IPS DF 4.7 (cell line): Measurements from ENCODE around the gene BTBD9.

Source experiments
- DNase-seq: peaks from one replicate; pipeline ENCODE4 v3.0.0-alpha.2; 2013; ENCODE audit warnings: low spot score; ENCODE audit errors: extremely low read depth

BTBD9 gene

DNA sequence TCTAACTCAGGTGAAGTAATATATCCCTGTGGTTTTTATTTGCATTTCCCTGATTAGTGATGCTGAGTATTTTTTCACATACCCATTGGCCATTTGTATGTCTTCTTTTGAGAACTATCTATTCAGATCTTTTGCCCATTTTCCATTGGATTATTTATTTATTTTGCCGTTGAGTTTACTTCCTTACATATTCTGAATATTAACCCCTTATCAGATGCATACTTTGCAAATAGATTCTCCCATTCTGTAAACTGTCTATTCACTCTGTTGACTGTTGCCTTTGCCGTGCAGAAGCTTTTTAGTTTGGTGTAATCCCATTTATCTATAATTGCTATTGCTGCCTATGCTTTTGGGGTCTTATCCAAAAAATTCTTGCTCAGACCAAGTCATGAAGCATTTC is 336.9 kb downstream of the BTBD9 start:
- DNase-seq: no peak

GRCh38 chr6:38302081-38302480 is 337.6 kb downstream of the BTBD9 start:
- no peak for DNase-seq

DNA sequence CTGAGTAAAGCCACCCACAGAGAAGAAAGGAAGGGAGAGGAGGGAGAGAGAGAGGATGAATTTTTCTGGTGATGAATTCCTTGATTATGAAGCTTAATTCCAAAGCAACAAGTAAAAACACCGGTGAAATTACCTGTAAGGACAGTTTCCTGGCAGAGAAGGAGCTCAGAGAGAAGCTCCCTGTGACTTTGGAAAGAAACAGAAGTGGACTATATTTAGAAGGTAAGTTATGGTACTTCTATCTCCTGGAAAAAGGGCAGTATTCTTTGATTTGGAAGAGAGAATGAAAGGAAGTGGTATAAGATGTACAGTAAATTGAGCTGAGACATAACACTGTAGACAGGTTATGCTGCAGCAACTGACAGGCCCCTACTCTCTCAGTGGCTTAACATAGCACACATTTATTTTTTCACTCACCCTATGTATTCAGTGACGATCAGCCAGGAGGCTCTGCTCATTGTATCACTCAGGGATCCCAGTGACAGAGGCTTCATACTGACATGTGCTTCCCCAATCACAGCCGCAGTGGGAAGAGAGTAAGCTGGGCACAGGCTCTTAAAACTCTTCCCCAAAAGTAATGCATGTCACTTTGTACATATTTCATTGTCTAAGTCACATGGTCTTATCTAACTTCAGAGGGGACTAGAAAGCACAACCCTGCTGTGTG is 349.5 kb downstream of the BTBD9 start:
- DNase-seq: no peak

GRCh38 chr6:38287487-38287886 is 352.2 kb downstream of the BTBD9 start:
- DNase-seq: no peak

- no peak for DNase-seq
Measured at GRCh38 chr6:38284802-38285394, 354.8 kb downstream of the BTBD9 start.

DNA sequence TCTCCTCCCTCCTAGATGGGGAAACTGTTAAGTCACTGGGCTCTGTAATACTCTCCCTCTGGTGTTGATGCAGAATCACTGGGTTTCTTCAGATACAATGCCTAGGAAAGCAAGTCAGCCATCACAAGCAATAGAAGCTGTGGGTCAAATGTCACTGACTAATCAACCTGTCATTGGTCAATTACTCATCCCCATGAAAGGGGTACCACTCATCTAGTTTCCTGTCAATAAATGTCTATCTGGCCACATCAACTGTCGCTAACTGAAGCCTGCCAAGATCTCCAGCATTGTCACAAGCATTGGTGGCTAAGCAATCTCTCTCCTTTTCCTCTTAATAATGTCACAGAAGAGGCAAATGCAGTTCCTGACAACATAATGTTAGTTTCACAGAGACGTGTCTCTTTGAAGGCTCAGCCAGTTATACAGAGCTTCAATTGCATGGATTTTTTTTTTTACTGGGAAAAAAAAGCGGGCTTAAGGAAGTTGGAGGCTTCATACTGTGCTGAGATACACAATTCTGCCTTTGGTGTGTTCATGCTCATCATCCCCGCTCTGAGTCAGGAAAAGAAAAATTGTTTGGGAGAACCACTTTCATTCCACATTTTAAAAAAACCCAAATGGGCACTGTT is 355.9 kb downstream of the BTBD9 start:
- DNase-seq: no peak

- DNase-seq: no peak
Measured at GRCh38 chr6:38282911-38283310, 356.8 kb downstream of the BTBD9 start.

DNA sequence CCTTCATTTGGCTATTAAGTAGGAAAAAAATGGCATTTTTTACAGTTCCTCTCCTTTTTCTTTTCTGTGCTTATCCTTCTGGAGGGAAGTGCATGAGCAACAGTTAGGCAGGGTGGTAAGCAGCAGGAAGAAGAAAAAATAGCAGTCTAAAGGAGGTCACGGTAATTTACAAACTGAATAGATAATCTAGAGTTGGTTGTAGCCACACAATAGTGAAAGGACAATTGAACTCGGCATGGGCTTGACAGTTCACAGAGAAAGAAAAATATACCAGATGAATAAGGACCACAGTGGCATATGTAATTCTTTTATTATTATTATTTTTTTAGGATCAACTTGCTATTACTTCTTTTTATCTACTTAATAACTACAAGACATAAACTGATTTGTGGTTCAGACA is 358.6 kb downstream of the BTBD9 start:
- DNase-seq: no peak

DNA sequence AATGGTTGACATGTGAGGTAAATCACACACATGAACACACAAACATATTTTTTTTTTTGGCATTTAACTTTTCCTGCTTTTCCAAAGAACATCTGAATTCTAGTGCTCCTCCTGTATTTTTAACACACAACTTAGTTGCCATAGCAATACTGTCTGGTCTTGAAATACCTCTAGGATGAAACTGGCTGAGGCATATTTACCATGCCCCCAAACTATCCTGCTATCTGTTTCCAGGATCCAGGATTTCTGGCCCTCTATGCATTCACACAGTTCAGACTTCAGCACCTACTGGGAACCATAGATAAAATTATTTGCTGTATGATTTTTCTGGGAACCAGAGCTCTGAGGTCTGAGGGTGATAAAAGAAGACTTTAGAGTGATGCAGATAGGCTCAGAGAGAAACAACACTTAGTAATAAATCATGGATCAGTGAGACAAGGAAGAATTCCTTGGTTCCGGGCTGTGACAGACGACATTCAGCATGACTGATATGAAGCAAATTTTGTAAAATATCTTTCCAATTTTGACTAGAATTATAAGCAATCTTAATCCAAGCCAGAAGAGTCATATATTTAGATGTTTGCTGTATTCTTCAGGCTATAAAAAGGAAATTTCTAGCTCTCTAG is 359.7 kb downstream of the BTBD9 start:
- no peak for DNase-seq

DNA sequence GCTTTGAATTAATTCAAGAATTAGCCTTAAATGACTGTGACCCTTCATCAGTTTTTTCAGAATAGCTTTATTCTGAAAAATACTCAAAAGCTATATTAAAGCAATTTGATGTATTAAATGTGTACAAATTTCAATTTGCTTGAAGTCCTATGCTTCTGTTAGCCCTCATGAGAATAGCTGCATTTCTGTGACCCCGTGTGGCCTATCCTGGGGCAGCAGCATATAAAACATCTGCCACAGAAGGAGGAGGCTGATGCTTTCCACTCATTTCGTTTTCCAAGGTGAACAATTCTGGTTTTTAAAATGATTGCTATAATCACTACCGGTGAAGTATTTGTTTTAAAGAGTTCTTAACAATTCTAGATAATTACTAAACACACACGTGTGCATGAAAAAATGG is 360.3 kb downstream of the BTBD9 start:
- no peak for DNase-seq

- no peak for DNase-seq
Measured at GRCh38 chr6:38273325-38273724, 366.4 kb downstream of the BTBD9 start.

DNA sequence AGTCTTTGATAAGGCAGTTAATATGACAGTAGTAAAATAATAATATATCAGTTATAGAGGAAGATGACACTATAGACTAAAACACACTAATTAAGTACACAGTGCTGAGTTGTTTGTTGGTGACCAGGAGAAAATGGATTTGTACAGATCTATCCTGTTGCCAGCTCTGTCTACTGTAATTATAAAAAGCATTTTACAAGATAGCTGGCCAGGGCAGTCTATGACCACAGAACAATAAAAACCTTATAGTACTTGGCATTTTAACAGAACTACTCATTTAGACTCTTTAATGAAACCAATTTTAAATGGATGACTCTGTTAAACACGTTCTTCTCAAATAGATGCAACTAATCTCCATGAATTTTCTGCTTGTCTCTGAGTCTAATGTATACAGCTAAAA is 367.5 kb downstream of the BTBD9 start:
- DNase-seq: no peak

DNA sequence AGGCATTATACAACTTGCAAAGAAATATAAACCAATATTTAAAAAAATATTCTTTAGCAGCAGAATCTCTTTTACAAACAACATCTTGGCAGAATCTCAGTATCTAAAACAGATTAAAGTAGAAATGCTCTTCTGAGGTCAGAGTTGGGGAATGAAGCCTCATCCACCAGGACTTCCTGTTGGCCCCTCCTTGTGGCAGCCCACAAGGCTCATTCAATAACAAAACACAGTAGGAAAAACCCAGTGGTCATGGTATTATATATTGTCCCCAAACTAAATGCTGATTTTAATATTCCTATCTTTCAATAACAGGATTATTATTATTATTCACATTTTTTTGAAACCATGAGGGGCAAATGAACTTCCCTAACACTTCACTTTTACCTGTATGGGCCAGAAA is 368.6 kb downstream of the BTBD9 start:
- DNase-seq: no peak

GRCh38 chr6:38270367-38270766 is 369.4 kb downstream of the BTBD9 start:
- DNase-seq: no peak

DNA sequence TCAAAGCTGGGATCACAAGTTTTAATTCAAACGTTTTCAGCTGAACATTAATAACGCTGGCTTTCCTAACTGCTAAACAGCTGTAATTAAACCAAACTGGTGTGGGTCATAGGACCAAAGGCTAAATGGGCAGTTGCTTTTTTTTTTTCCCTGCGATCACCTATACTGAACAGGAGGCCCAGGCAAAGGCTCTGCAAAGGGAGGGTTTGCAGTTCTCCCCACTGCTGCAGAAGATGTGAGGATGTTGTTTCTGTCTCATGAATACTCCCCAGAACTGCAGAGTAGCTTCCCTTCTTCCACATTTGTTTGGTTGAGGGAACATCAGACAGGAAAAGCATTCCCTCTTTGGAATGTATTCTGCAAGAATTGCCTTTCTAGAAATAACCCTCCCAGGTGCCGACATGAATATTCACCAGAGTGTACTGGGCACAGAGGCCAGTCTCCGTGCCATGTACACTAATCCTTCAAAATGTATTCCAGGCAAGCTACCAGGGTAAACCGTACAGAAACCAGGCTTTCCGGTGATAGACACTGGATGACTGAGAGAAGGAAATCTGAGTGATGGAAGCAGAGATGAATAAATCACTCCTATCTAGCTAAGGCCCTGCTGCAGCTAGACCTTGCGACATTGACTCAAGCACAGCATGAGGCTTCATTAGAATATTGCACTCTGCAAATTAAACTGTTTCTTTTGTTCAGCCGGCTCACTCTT is 370.1 kb downstream of the BTBD9 start:
- no peak for DNase-seq

DNA sequence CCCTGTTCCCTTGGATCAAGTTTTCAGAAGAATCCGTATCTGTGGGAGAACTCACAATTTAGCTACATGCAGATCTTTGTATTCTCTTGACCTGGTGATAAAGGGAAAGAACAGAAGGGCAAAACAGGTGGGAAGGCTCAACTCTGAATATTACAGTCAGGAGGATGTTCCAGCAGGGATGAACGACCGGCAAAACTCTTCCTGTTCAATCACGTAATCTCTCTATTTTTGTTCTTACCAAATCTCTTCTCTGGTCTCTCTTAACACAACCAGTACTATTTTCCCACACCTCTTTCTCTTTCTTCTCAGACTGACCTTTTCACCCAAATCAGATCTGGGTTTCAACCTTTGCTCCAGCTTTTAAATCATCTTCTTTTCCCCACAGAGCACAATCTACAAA is 371.4 kb downstream of the BTBD9 start:
- no peak for DNase-seq

DNA sequence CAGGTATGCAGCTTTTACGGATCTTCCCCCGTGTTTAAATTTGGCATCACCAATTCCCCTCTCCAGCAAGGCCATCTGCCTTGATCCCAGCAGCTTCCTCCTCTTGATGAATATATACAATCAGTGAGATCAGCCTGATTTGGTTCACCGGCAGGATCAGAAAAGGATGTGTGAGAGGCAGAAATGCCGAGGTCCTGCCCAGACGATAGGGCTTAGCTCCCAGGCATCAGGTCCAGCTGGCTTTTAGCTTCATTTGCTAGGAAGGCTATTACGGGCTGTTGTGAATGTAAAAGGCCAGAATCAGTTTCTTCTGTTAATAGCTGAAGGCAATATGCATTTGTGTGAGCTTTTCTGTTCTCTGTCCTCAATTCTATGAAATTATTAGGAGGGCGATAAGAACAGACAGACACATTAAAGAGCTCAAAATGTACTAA is 372.8 kb downstream of the BTBD9 start:
- no peak for DNase-seq

GRCh38 chr6:38264605-38265004 is 375.1 kb downstream of the BTBD9 start:
- DNase-seq: no peak

DNA sequence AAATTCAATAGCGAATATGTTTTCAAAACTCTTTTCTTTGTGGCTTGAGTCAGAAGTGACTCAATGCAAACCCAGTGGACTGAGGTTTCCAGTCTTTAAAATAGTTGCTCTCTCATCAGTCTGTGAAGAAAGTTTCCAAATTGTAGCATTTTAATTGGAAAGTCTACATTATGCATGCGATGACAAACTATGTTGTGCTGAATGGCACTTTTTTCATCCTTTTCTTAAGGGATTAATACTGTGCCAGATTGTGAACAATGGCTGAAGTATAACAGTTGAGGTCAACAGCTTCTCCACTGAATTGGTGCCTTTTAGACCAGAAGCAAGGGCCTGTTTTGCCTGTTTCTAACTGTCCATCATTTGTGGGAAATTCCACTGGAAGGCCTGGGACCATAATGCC is 377.1 kb downstream of the BTBD9 start:
- no peak for DNase-seq

DNA sequence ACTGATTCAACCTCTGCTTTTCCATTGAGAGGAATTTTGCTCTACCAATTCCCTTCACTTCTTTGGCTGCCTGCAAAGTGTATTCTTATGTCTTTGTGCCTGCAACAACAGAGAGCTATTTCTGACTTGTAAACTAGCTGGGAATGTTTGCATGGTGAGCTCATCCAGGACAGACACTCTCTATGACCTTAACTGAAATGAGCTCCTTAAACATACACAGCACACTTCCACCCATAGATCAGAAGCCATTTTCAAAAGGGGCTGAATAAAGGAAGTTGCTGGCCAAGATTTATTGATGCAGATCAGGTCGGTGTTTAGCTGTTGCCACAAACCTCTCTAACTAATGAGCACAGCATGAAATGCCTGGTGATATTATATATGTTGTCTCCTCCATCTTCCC is 377.7 kb downstream of the BTBD9 start:
- DNase-seq: peak; percentile 28

DNA sequence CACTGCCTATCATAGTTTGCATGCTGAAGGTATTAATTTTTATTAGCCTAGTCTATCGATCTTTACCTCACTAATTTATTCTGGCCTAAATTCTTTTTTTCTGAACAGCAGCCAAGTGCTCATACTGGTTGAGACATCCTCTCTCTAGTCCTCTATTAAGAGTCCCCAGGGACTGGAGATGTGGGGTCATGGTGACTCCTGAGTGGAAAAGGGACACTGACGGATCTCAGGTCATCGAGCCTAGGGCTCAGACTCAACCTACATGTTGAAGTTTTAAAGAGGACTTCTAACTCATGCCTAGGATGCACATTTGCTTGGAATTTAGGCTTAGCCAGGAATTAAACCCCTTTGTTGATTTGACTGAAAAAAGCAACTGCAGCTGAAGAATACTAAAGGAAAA is 378.1 kb downstream of the BTBD9 start:
- no peak for DNase-seq

DNA sequence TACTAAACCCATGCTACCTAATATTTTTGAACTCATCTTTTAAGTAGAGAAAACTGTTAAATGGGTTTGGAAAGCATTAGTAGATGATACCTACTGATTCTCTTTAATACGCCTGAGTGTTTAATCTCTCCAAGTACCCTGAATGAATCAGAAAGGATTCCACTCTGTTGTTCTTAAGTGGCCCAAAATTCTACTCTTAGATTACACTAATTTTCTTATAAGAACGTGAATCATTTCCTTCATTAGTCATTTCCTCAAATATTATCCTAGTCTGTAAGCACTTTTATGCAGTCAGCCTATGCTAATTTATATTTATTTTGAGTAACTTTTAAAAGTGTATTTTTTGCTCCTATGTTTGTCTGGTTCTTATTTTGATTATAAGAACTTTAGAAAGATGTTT is 380.0 kb downstream of the BTBD9 start:
- no peak for DNase-seq
